Activated T-cell treated with anti-CD3 and anti-CD28 coated beads, Interleukin-2, amount 50 U/mL, for 24 hours (primary cell): ENCODE results near the gene DENND1A.

ENCODE experiments used
- DNase-seq: peaks from one replicate; pipeline ENCODE4 v3.0.0-alpha.2; 2020
- H3K27ac Mint-ChIP-seq: 2 replicates; pipeline ENCODE4 v1.8.0; 2020; ENCODE audit warnings: mild to moderate bottlenecking, mixed read lengths
- H3K27me3 Mint-ChIP-seq: 2 replicates; pipeline ENCODE4 v1.8.0; 2020; ENCODE audit warnings: mixed read lengths
- H3K36me3 Mint-ChIP-seq: 2 replicates; pipeline ENCODE4 v1.8.0; 2020; ENCODE audit warnings: low read depth, mixed read lengths
- H3K4me1 Mint-ChIP-seq: 2 replicates; pipeline ENCODE4 v1.8.0; 2020; ENCODE audit warnings: low read depth, mixed read lengths
- H3K4me3 Mint-ChIP-seq: 2 replicates; pipeline ENCODE4 v1.8.0; 2020; ENCODE audit warnings: mild to moderate bottlenecking, moderate library complexity, mixed read lengths
- H3K9me3 Mint-ChIP-seq: 2 replicates; pipeline ENCODE4 v1.8.0; 2020; ENCODE audit warnings: mixed read lengths

DENND1A gene

GRCh38 chr9:123622711-123623241 is 307.1 kb downstream of the DENND1A start:
- no peak overlapping the region for H3K27ac Mint-ChIP-seq
- no peak for DNase-seq
- H3K27me3 Mint-ChIP-seq = no peaks in the 10 kb centered on the region
- H3K36me3 Mint-ChIP-seq = peaks cover 24% of the 10 kb centered on the region
- H3K4me1 Mint-ChIP-seq = no peaks in the 10 kb centered on the region
- H3K9me3 Mint-ChIP-seq = no peaks in the 10 kb centered on the region
- no peak overlapping the region for H3K4me3 Mint-ChIP-seq

GRCh38 chr9:123620239-123620638 is 309.7 kb downstream of the DENND1A start:
- no peaks in the 10 kb centered on the region for H3K27me3 Mint-ChIP-seq
- no peaks in the 10 kb centered on the region for H3K9me3 Mint-ChIP-seq
- H3K4me3 Mint-ChIP-seq = no peak overlapping the region
- no peaks in the 10 kb centered on the region for H3K4me1 Mint-ChIP-seq
- peaks cover 9% of the 10 kb centered on the region for H3K36me3 Mint-ChIP-seq
- no peak for DNase-seq
- H3K27ac Mint-ChIP-seq = no peak overlapping the region

GRCh38 chr9:123617952-123618678 is 311.8 kb downstream of the DENND1A start:
- no peaks in the 10 kb centered on the region for H3K9me3 Mint-ChIP-seq
- DNase-seq = no peak
- no peaks in the 10 kb centered on the region for H3K4me1 Mint-ChIP-seq
- H3K4me3 Mint-ChIP-seq = no peak overlapping the region
- no peaks in the 10 kb centered on the region for H3K36me3 Mint-ChIP-seq
- H3K27ac Mint-ChIP-seq = no peak overlapping the region
- no peaks in the 10 kb centered on the region for H3K27me3 Mint-ChIP-seq

- no peaks in the 10 kb centered on the region for H3K9me3 Mint-ChIP-seq
- no peak overlapping the region for H3K4me3 Mint-ChIP-seq
- DNase-seq = no peak
Observed at GRCh38 chr9:123617286-123617685, 312.6 kb downstream of the DENND1A start.

GRCh38 chr9:123616707-123617106 is 313.2 kb downstream of the DENND1A start:
- no peak for DNase-seq
- Mint-ChIP-seq H3K27me3 (no peaks in the 10 kb centered on the region), H3K4me3 (no peak overlapping the region), H3K36me3 (no peaks in the 10 kb centered on the region), H3K4me1 (no peaks in the 10 kb centered on the region), H3K27ac (no peak overlapping the region), H3K9me3 (no peaks in the 10 kb centered on the region)

More at GRCh38 chr9:123617286-123617685, 312.6 kb downstream of the DENND1A start:
- H3K4me1 Mint-ChIP-seq = no peaks in the 10 kb centered on the region
- H3K27ac Mint-ChIP-seq = no peak overlapping the region
- H3K36me3 Mint-ChIP-seq = no peaks in the 10 kb centered on the region
- H3K27me3 Mint-ChIP-seq = no peaks in the 10 kb centered on the region

GRCh38 chr9:123615381-123615780 is 314.5 kb downstream of the DENND1A start:
- Mint-ChIP-seq H3K9me3 (no peaks in the 10 kb centered on the region), H3K36me3 (no peaks in the 10 kb centered on the region), H3K27me3 (no peaks in the 10 kb centered on the region), H3K4me3 (no peak overlapping the region), H3K4me1 (no peaks in the 10 kb centered on the region), H3K27ac (no peak overlapping the region)
- DNase-seq = no peak

GRCh38 chr9:123614306-123615263 is 315.3 kb downstream of the DENND1A start:
- H3K27ac Mint-ChIP-seq = no peak overlapping the region
- no peaks in the 10 kb centered on the region for H3K4me1 Mint-ChIP-seq
- no peak for DNase-seq

GRCh38 chr9:123611226-123611625 is 318.7 kb downstream of the DENND1A start:
- Mint-ChIP-seq H3K36me3 (peaks cover 14% of the 10 kb centered on the region), H3K4me3 (no peak overlapping the region), H3K27me3 (no peaks in the 10 kb centered on the region), H3K27ac (no peak overlapping the region), H3K4me1 (no peaks in the 10 kb centered on the region), H3K9me3 (no peaks in the 10 kb centered on the region)
- no peak for DNase-seq

More at GRCh38 chr9:123614306-123615263, 315.3 kb downstream of the DENND1A start:
- H3K9me3 Mint-ChIP-seq = no peaks in the 10 kb centered on the region
- H3K27me3 Mint-ChIP-seq = no peaks in the 10 kb centered on the region
- H3K36me3 Mint-ChIP-seq = peaks cover under 1% of the 10 kb centered on the region
- no peak overlapping the region for H3K4me3 Mint-ChIP-seq

GRCh38 chr9:123609844-123610243 is 320.1 kb downstream of the DENND1A start:
- no peaks in the 10 kb centered on the region for H3K4me1 Mint-ChIP-seq
- no peak overlapping the region for H3K4me3 Mint-ChIP-seq
- no peak for DNase-seq
- H3K9me3 Mint-ChIP-seq = no peaks in the 10 kb centered on the region
- no peaks in the 10 kb centered on the region for H3K27me3 Mint-ChIP-seq
- no peak overlapping the region for H3K27ac Mint-ChIP-seq
- peaks cover 15% of the 10 kb centered on the region for H3K36me3 Mint-ChIP-seq

GRCh38 chr9:123608104-123608503 is 321.8 kb downstream of the DENND1A start:
- no peaks in the 10 kb centered on the region for H3K4me1 Mint-ChIP-seq
- no peak overlapping the region for H3K4me3 Mint-ChIP-seq
- no peak overlapping the region for H3K27ac Mint-ChIP-seq
- peaks cover 15% of the 10 kb centered on the region for H3K36me3 Mint-ChIP-seq
- no peaks in the 10 kb centered on the region for H3K27me3 Mint-ChIP-seq
- DNase-seq = no peak
- H3K9me3 Mint-ChIP-seq = no peaks in the 10 kb centered on the region

GRCh38 chr9:123607479-123607878 is 322.4 kb downstream of the DENND1A start:
- Mint-ChIP-seq H3K36me3 (peaks cover 15% of the 10 kb centered on the region), H3K27me3 (no peaks in the 10 kb centered on the region), H3K4me3 (no peak overlapping the region), H3K9me3 (no peaks in the 10 kb centered on the region), H3K27ac (no peak overlapping the region), H3K4me1 (no peaks in the 10 kb centered on the region)
- no peak for DNase-seq

GRCh38 chr9:123606141-123606540 is 323.8 kb downstream of the DENND1A start:
- Mint-ChIP-seq H3K27me3 (no peaks in the 10 kb centered on the region), H3K4me1 (no peaks in the 10 kb centered on the region)

GRCh38 chr9:123605286-123605685 is 324.6 kb downstream of the DENND1A start:
- no peak overlapping the region for H3K27ac Mint-ChIP-seq
- no peaks in the 10 kb centered on the region for H3K27me3 Mint-ChIP-seq
- no peaks in the 10 kb centered on the region for H3K4me1 Mint-ChIP-seq
- H3K4me3 Mint-ChIP-seq = no peak overlapping the region
- H3K36me3 Mint-ChIP-seq = peaks cover 20% of the 10 kb centered on the region
- no peak for DNase-seq
- H3K9me3 Mint-ChIP-seq = no peaks in the 10 kb centered on the region

More at GRCh38 chr9:123606141-123606540, 323.8 kb downstream of the DENND1A start:
- Mint-ChIP-seq H3K27ac (no peak overlapping the region), H3K9me3 (no peaks in the 10 kb centered on the region), H3K4me3 (no peak overlapping the region), H3K36me3 (peaks cover 15% of the 10 kb centered on the region)
- DNase-seq = no peak

- no peaks in the 10 kb centered on the region for H3K27me3 Mint-ChIP-seq
- no peaks in the 10 kb centered on the region for H3K9me3 Mint-ChIP-seq
- H3K4me3 Mint-ChIP-seq = no peak overlapping the region
- DNase-seq = no peak
- H3K4me1 Mint-ChIP-seq = no peaks in the 10 kb centered on the region
- peaks cover 20% of the 10 kb centered on the region for H3K36me3 Mint-ChIP-seq
- H3K27ac Mint-ChIP-seq = no peak overlapping the region
Observed at GRCh38 chr9:123604861-123605260, 325.1 kb downstream of the DENND1A start.
